BJ (cell line): ENCODE results near the gene TFF2. TPM values are rescaled to one million over a fixed set of nuclear protein-coding genes. Genes with fewer than 3 reads are reported as not detected.

ENCODE experiments used
- CTCF ChIA-PET: fragments of 350-600 bp; formaldehyde crosslinking; extraction: SDS; loops from one replicate; lab custom pipeline; 2021; ENCODE audit warnings: antibody characterized with exemption, inconsistent platforms; lab: Yijun Ruan, JAX
- POLR2A ChIA-PET: fragments of 300-600 bp; sonication (Branson Sonifier 250); formaldehyde crosslinking; extraction: SDS; loops from one replicate; lab custom pipeline; 2021; ENCODE audit warnings: antibody characterized with exemption; lab: Charles Lee
- DNase-seq: peaks from one replicate; pipeline ENCODE4 v3.0.0-alpha.2; 2011; ENCODE audit warnings: low read depth
- H3K27me3 ChIP-seq: 2 replicates; pipeline ENCODE4 v1.6.0; 2011; ENCODE audit warnings: low read length; ENCODE audit not compliant: control insufficient read depth, insufficient read depth
- H3K36me3 ChIP-seq: 2 replicates; pipeline ENCODE4 v1.5.1; 2011; ENCODE audit warnings: low read length; ENCODE audit not compliant: control insufficient read depth, insufficient read depth
- H3K4me3 ChIP-seq: 2 replicates; pipeline ENCODE4 v1.5.1; 2011; ENCODE audit warnings: low read depth, mild to moderate bottlenecking, control low read depth, low read length
- polyA plus RNA-seq: library from polyadenylated mRNA; depleted of rRNA; stranded (reverse); fragments of >200 nt; gene quantifications from 2 replicates; pipeline ENCODE4 v1.2.3, GENCODE V29; 2011; rRNA removed
- TF ChIP-seq, protein P1 (sequence below): IDR thresholded peaks from 2 replicates; pipeline ENCODE4 v1.5.1; 2011; ENCODE audit warnings: low read depth, mild to moderate bottlenecking, control low read depth, inconsistent platforms, low read length, moderate library complexity; ENCODE audit not compliant: insufficient read depth

The TFF2 gene
- polyA plus RNA-seq, 1 experiment = not detected

DNA sequence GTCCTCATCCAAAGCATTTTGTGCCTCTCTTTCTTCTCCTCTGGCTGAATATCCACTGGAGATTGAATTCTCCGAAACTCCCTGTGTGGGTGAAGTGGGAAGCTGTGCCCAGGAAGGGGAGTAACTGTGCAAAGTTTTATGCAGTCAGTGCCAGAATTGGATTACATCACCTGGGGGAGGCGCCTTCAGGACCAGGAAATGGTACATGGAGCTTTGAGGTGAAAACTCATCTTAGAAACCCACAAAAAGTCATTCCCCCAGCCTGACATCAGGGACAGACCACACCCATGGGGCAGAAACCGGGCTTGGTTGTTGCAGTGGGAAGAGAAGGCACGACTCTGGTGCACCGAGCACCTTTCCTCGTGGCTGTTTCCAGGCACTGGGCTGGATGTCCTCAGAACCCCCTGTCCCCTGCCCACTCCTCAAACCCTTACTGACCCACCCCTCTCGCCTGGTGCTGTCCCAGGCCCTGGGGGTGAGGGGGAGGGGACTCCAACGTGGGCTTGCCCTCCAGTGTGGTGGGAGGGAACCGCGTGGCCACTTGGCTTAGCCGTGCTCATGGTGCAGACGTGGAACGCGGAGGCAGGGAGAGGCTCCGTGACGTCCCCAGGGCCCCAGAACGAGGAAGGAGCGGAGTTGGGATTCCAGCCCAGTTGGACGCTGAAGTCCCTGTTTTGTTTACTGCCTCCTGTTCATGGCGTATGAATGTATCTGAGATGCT lies 51.3 kb downstream of the TFF2 start:
- DNase-seq = no peak
- TF ChIP-seq, protein P1, sequence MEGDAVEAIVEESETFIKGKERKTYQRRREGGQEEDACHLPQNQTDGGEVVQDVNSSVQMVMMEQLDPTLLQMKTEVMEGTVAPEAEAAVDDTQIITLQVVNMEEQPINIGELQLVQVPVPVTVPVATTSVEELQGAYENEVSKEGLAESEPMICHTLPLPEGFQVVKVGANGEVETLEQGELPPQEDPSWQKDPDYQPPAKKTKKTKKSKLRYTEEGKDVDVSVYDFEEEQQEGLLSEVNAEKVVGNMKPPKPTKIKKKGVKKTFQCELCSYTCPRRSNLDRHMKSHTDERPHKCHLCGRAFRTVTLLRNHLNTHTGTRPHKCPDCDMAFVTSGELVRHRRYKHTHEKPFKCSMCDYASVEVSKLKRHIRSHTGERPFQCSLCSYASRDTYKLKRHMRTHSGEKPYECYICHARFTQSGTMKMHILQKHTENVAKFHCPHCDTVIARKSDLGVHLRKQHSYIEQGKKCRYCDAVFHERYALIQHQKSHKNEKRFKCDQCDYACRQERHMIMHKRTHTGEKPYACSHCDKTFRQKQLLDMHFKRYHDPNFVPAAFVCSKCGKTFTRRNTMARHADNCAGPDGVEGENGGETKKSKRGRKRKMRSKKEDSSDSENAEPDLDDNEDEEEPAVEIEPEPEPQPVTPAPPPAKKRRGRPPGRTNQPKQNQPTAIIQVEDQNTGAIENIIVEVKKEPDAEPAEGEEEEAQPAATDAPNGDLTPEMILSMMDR = no peak
- no peaks in the 10 kb centered on the region for H3K27me3 ChIP-seq
- H3K4me3 ChIP-seq = no peak overlapping the region
- ChIA-PET CTCF (interaction anchor here (0.8 kb wide), 1 partner anchor 10 kb away, joined by 3 read pairs; no protein-coding TSS in a partner anchor), POLR2A (no interaction called here)
- no peaks in the 10 kb centered on the region for H3K36me3 ChIP-seq

DNA sequence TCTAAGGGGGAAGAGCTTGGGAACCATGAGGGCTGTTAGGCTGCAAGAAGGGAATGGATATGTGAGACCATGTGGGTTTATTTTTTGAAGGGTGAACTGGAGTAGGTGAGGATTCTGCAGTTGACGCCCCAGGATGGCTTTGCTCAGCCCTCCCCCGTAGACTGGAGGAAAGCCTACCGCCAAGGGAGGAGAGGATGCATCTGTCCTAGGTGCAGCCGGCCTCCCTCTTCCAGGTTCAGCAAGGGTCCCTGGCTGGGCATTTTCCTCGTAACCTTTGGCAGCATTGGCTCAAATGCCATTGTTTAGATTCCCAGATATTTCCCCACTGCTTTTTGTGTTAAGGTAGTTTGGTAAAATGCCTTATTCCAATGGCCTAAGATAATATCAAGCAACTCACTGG lies 52.1 kb downstream of the TFF2 start:
- Histone ChIP-seq H3K4me3 (no peak overlapping the region), H3K36me3 (no peaks in the 10 kb centered on the region), H3K27me3 (no peaks in the 10 kb centered on the region)
- TF ChIP-seq, protein P1 = no peak
- ChIA-PET CTCF (interaction anchor here (0.8 kb wide), 1 partner anchor 11 kb away, joined by 3 read pairs; no protein-coding TSS in a partner anchor), POLR2A (no interaction called here)
- DNase-seq = no peak

DNA sequence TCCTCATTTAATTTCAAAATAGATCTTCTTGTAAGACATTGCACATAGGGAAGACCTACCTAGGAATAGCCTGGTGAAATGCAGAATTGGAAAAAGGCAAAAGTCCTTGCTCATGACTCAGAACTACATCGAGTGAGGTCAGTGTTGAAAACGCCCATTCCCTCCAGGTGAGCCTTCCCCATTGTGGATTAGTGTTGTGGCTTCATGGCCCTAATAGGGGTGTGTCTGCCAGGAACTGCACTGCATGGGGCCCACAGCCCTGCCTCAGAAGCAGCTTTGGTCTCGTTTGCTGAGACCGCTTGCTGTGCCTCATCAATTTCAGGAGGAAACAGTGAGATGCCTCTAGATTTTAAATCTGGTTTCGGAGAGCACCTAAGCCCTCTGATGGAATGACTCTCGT lies 52.6 kb downstream of the TFF2 start:
- CTCF ChIA-PET = no interaction called here

DNA sequence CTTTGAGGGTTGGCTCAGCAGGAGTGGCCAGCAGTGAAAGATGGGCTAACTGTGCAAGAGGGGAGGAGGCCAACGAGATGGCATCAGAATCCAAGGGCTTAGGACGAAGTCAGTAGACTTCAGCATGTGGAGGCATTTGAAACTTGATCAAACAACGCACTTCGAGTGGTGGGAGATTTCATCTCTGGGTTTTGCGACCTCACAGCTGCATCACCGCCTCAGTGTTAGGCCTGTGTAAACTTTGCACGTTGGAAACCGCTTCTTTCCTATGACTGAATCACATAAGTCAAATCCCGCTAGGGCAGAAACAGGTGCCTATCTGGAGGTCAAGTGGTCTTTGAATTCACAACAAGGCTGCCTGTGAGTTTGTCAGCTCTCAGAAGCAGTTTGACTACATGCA lies 53.4 kb downstream of the TFF2 start:
- no peaks in the 10 kb centered on the region for H3K36me3 ChIP-seq
- H3K4me3 ChIP-seq = no peak overlapping the region
- TF ChIP-seq, protein P1 = no peak
- POLR2A ChIA-PET = no interaction called here
- H3K27me3 ChIP-seq = no peaks in the 10 kb centered on the region
- CTCF ChIA-PET = interaction anchor here (1.1 to 1.5 kb wide), 3 partner anchors 13 to 151 kb away, joined by 3 to 8 read pairs (median 3); no protein-coding TSS in a partner anchor
- no peak for DNase-seq

More for the DNA sequence above, 52.6 kb downstream of the TFF2 start:
- Histone ChIP-seq H3K27me3 (no peaks in the 10 kb centered on the region), H3K36me3 (no peaks in the 10 kb centered on the region), H3K4me3 (no peak overlapping the region)
- DNase-seq = no peak
- TF ChIP-seq, protein P1 = no peak
- POLR2A ChIA-PET = no interaction called here

DNA sequence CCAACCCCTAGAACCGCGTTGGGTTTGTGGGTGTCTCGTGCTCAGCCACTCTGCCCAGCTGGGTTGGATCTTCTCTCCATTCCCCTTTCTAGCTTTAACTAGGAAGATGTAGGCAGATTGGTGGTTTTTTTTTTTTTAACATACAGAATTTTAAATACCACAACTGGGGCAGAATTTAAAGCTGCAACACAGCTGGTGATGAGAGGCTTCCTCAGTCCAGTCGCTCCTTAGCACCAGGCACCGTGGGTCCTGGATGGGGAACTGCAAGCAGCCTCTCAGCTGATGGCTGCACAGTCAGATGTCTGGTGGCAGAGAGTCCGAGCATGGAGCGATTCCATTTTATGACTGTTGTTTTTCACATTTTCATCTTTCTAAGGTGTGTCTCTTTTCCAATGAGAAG lies 54.3 kb downstream of the TFF2 start:
- no peak for DNase-seq
- ChIA-PET CTCF (interaction anchor here (1.1 to 1.5 kb wide), 2 partner anchors 14 to 150 kb away, joined by 3 to 8 read pairs; no protein-coding TSS in a partner anchor), POLR2A (no interaction called here)
- Histone ChIP-seq H3K36me3 (no peaks in the 10 kb centered on the region), H3K4me3 (no peak overlapping the region), H3K27me3 (no peaks in the 10 kb centered on the region)
- TF ChIP-seq, protein P1 = no peak

Other genes with a start within 250 kb of the TFF2 start
- gene ABCG1, start 131.9 kb downstream of the TFF2 start, polyA plus RNA-seq = 0.15 and 0.29 TPM in 2 replicates
- not detected in 2 replicates for gene TFF3, start 35.6 kb downstream of the TFF2 start, polyA plus RNA-seq
- gene TFF1, start 15.5 kb upstream of the TFF2 start, polyA plus RNA-seq = not detected in 2 replicates
- not detected in 2 replicates for gene TMPRSS3, start 45.1 kb upstream of the TFF2 start, polyA plus RNA-seq
- not detected in 2 replicates for gene UBASH3A, start 52.9 kb upstream of the TFF2 start, polyA plus RNA-seq
- 0.06 and 0.11 TPM in 2 replicates for gene RSPH1, start 145.2 kb upstream of the TFF2 start, polyA plus RNA-seq
- 0.49 and 0.88 TPM in 2 replicates for gene SLC37A1, start 162.9 kb upstream of the TFF2 start, polyA plus RNA-seq